Limb (tissue), 2 donors: Measurements from ENCODE around the gene MMP23B.
A peak's percentile ranks its signal among the peaks of the same experiment; 100 is the strongest.

Source experiments
- DNase-seq, 2 donors: peaks; one replicate each; pipeline ENCODE4 v3.0.0-alpha.2; 2016; ENCODE audit errors: extremely low spot score in 2 of 2

Gene MMP23B

GRCh38 chr1:1619917-1620361 is 12.0 kb upstream of the MMP23B start:
- DNase-seq = peak in 1 of 2 donors; percentile 34

- peak in 1 of 2 donors; percentile 22 for DNase-seq
Observed at GRCh38 chr1:1620433-1621139, 11.4 kb upstream of the MMP23B start.

- DNase-seq = no peak
Observed at GRCh38 chr1:1621173-1622009, 10.6 kb upstream of the MMP23B start.

GRCh38 chr1:1622010-1622787 is 9.8 kb upstream of the MMP23B start:
- no peak for DNase-seq

GRCh38 chr1:1622788-1623094 is 9.2 kb upstream of the MMP23B start:
- DNase-seq = no peak

- no peak for DNase-seq
Observed at GRCh38 chr1:1623181-1623630, 8.8 kb upstream of the MMP23B start.

GRCh38 chr1:1623631-1624442 is 8.1 kb upstream of the MMP23B start:
- DNase-seq = no peak

- peak in 1 of 2 donors; percentile 48 for DNase-seq
Observed at GRCh38 chr1:1624443-1625403, 7.2 kb upstream of the MMP23B start.

- DNase-seq = no peak
Observed at GRCh38 chr1:1625404-1625775, 6.6 kb upstream of the MMP23B start.

- DNase-seq = no peak
Observed at GRCh38 chr1:1625824-1626206, 6.2 kb upstream of the MMP23B start.

- DNase-seq = no peak
Observed at GRCh38 chr1:1626207-1627141, 5.5 kb upstream of the MMP23B start.

- peak in 1 of 2 donors; percentile 33 for DNase-seq
Observed at GRCh38 chr1:1627261-1627828, 4.6 kb upstream of the MMP23B start.

GRCh38 chr1:1627829-1628753 is 3.9 kb upstream of the MMP23B start:
- DNase-seq = peak in 1 of 2 donors; percentile 36

- peak in 1 of 2 donors; percentile 32 for DNase-seq
Observed at GRCh38 chr1:1628754-1629429, 3.1 kb upstream of the MMP23B start.

- no peak for DNase-seq
Observed at GRCh38 chr1:1629430-1630190, 2.4 kb upstream of the MMP23B start.
